Esophagus muscularis mucosa (tissue), 4 donors: ENCODE data around the gene FAM107B.

Experiments used
- CTCF ChIP-seq, 3 experiments: fragments of 200-600 bp in 2 of 3; fragments of 450-650 bp in 1 of 3; sonication (generic) in 2 of 3; IDR thresholded peaks; one replicate each; pipeline ENCODE4 v1.5.1; 2017 to 2019; ENCODE audit warnings: antibody characterized with exemption in 3 of 3, mild to moderate bottlenecking in 2 of 3, moderate library complexity in 1 of 3
- EP300 ChIP-seq: sonication (generic); formaldehyde crosslinking; IDR thresholded peaks from one replicate; pipeline ENCODE4 v1.6.1; 2017; ENCODE audit warnings: antibody characterized with exemption
- POLR2A ChIP-seq: fragments of 450-650 bp; IDR thresholded peaks from one replicate; pipeline ENCODE4 v1.6.1; 2017; ENCODE audit warnings: antibody characterized with exemption, moderate library complexity, mild to moderate bottlenecking, low read depth
- POLR2AphosphoS5 ChIP-seq, 2 donors: sonication (generic); formaldehyde crosslinking; IDR thresholded peaks; one replicate each; pipeline ENCODE4 v1.6.1; 2017; ENCODE audit warnings: antibody characterized with exemption in 2 of 2

DNA sequence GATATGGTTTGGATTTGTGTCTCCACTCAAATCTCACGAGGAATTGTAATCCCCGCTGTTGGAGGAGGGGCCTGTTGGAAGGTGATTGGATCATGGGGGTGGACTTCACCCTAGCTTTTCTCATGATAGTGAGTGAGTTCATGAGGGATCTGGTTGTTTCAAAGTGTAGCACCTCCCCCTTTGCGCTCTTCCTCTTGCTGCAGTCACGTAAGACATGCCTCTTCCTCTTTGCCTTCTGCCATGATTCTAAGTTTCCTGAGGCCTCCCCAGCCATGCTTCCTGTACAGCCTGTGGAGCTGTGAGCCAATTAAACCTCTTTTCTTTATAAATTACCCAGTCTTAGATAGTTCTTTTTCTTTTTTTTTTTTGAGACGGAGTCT is 46.1 kb upstream of the FAM107B start:
- TF ChIP-seq CTCF (IDR thresholded peaks at IDR 0.05) (no peak), POLR2A (no peak), POLR2AphosphoS5 (IDR thresholded peaks at IDR 0.05) (no peak), EP300 (no peak)
